Globus pallidus (tissue), 1 donor: ENCODE results near the gene TMC2.

Experiments used
- DNase-seq: peaks from one replicate; pipeline ENCODE4 v3.0.0-alpha.2; 2015; ENCODE audit warnings: low spot score

Gene TMC2

GRCh38 chr20:2626853-2627541 lies 90.6 kb downstream of the TMC2 start:
- no peak for DNase-seq

DNA sequence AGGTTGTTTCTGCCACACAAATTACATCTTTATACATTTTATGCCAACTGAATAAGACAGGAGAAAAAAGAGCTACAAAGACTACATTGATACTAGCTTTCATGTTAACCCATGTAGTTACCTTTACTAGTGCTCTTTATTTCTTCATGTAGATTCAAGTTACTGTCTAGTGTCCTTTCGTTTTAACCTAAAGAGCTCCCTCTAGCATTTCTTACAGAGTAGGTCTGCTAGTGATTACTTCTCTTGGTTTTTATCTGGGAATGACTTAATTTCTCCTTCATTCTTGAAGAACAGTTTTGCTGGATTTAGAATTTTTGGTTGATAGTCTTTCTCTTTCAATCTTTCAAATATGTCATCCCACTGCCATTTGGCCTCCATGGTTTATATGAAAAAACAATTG lies 94.9 kb downstream of the TMC2 start:
- no peak for DNase-seq

DNA sequence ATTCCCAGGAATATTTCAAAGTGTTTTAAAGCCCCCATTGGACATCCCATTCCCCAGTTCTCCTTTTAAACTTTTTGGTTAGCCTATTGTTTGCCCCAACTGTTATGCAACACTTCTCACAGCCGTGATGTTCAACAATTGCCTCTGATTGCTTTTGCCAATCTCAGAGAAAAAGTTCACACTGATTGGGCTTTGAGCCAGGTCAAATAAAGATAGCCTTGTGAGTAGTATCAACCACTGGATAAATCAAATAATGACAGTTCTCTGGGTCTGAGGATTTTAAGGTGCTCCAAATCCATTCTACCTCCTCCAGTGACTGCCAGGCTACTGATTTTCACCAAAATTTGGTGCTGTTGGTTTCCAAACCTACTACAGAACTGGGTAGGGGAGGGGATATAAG lies 97.0 kb downstream of the TMC2 start:
- DNase-seq, result no peak

- no peak for DNase-seq
Observed at GRCh38 chr20:2637246-2637645, 100.9 kb downstream of the TMC2 start.

DNA sequence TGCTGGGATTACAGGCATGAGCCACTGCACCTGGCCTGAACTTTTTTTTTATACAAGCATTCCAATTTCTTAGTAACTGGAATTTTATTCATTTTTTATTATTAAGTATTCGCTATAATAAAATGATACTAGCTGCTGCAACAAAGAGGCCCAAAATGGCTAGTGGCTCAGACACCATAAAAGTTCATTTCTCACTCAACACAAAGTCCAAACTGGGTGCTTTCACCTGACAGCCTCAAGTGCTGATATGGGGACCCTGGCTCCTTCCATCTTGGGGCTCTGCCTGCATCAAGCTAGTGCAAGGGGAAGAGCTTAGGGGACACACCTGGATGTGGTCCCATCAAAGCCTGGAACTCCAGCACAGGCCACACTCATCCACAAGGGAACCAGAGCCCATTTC lies 103.9 kb downstream of the TMC2 start:
- no peak for DNase-seq

GRCh38 chr20:2640899-2641298 lies 104.5 kb downstream of the TMC2 start:
- no peak for DNase-seq

DNA sequence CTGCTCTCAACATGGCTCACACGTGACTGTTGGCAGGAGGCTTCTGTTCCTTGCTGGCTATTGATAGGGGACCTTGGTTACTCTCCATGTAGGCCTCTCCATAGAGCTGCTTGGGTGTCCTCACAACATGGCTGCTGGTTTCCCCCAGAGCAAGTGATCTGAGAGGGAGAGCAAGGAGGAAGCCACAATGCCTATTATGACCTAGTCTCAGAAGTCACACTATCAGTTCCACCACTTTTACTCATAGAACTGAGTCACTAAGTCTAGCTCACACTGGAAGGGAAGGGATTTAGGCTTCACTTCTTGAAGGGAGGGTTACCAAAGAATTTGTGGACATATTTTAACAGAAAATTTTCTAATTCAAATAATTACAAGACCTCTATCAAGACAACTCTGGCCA lies 107.3 kb downstream of the TMC2 start:
- no peak for DNase-seq

DNA sequence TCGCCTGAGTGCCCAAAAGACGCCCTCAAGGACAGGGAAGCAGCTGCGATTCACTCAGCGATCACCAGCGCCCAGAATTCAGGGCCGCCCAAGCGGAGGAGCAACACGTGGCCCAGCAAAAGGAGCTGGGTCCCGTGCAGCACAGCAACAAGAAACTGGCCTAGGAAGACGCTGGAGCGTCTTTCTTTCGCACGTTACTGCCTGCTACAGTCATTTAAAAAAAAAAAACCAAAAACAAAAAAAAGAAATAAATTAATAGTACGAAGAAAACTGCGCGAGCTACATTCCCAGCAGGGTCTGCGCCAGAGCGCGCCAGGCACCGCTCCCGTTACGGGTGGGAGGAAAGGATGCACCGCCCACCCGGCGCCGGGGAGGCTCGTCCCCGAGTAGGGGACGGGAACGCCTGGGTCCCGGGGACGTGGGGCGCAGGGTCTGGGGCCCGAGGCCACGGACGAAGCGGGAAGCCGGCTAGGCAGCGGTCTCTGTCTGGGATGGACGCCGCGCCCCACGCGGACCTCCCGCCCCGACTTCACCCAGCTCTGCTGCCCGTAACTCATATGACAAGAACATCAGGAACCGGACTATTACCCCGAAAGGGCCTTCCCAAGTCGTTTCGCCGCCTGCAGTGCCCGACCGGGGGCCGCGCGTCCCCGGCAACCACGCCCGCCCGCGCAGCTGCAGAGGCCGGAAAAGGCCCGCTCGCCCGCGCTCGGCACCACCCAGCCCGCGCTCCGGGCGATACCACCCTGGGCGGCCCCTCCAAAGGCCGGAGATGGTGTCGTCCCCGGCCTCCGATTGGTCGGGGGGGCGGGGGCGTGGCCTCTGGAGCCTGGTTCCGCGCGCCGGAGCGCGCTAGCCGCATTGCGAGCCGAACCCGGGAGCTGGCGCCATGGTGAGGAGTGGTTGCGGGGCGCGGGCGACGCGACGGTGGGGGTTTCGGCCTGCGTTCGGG lies 115.7 kb downstream of the TMC2 start, which contains the start of gene NOP56:
Gene NOP56 (plus strand): TSS at position 861 of the 952 bp plus-strand sequence. CDS start 29 bp downstream, at position 890.
- DNase-seq, result peak; percentile 93

DNA sequence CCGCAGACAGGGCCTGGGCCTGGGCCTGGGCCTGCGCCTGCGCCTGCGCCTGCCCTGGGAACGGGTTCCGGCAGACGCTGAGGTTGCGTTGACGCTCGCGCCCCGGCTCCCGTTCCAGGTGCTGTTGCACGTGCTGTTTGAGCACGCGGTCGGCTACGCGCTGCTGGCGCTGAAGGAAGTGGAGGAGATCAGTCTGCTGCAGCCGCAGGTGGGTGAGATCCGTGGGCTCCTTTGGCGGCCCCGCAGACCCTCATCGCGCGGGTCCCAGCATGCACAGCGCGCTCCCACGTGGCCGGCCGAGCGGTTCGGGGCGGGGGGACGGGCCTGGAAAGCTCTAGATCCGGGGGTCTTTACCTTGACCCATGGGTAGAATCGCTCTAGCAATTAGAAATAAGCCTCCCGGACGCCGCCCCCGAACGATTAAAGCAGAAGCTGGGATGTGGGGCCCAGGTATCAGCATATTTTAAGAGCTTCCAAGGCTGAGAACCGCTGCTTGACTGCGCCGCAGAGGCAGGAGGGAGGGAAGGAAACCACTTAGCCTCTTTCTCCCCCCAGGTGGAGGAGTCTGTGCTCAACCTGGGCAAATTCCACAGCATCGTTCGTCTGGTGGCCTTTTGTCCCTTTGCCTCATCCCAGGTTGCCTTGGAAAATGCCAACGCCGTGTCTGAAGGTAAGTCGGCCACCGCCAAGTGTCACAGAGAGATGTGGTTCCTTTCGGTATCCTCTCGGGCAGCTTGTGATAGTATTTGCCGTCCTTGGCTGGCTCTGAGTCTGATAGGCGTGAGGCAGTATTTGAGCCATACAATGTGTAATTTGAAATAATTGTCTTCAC lies 116.6 kb downstream of the TMC2 start:
- peak; percentile 34 for DNase-seq

DNA sequence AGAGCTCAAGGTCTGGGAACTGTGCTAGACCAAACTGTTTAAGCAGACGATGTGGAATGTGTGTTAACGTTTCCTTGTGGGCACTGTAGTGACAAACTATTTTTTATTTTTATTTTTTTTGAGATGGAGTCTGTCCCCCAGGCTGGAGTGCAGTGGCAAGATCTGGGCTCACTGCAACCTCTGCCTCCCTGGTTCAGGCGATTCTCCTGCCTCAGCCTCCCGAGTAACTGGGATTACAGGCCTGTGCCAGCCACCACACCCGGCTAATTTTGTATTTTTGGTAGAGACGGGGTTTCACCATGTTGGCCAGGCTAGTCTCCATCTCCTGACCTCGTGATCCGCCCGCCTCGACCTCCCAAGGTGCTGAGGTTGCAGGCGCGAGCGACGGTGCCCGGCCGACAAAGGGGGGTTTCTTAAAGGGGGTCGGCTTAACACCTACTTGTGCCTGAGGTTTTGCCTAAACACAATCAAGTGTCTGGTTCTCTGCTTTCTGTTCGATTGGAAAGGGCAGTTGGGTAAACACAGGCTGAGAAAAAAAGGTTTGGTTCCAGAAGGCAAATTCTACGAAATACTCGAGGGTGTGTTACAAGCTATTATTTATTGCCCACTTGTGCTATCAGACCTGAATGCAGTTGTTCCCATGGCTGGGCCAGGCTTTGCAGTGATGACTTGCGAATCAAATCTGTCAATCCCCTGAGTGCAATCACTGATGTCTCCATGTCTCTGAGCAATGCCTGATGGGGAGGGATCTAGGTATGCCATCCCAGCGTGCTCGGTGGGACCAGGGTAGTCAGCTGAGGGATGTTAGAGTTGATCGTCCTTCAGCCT lies 117.4 kb downstream of the TMC2 start:
- DNase-seq, result no peak

- no peak for DNase-seq
Observed at GRCh38 chr20:2654384-2654822, 118.0 kb downstream of the TMC2 start.

GRCh38 chr20:2654831-2655230 lies 118.5 kb downstream of the TMC2 start:
- DNase-seq, result no peak

DNA sequence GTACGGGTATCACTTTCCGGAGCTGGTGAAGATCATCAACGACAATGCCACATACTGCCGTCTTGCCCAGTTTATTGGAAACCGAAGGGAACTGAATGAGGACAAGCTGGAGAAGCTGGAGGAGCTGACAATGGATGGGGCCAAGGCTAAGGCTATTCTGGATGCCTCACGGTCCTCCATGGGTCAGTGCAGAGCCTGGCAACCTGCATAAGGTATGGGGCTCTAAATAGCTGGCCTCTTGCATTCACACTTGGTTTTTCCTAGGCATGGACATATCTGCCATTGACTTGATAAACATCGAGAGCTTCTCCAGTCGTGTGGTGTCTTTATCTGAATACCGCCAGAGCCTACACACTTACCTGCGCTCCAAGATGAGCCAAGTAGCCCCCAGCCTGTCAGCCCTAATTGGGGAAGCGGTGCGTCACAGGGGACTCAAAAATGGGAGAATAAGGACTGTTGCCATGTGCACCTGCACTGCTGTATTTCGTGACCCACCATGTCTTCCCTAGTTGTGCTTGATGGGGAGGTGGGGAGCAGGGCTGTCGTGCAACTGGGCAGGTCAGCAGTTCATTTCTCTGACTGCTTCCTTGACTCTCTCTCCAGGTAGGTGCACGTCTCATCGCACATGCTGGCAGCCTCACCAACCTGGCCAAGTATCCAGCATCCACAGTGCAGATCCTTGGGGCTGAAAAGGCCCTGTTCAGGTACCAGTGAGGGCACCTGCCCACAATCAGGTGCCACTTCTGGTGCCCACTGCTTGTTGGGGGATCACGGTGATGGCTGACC lies 119.2 kb downstream of the TMC2 start:
- DNase-seq, result no peak

DNA sequence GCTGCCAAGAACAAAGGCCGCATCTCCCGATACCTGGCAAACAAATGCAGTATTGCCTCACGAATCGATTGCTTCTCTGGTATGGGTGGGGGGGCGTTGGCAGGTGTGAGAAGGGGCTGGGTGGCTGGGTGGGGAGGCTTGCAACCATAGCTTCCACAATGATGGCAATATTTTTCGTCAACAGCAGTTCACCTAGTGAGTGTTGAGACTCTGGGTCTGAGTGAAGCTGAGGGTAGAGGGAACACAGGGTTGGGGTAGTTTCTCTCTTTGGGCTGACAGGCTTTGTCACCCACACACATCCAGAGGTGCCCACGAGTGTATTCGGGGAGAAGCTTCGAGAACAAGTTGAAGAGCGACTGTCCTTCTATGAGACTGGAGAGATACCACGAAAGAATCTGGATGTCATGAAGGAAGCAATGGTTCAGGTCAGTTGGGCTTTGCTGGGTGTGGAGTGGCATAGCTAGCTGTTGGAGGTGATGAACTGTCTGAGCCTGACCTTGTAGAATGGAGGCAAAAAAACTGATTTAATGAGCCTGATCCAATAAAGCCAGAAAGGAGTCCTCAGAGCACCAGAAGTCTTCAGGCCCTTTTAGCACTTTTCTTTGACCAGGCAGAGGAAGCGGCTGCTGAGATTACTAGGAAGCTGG lies 120.2 kb downstream of the TMC2 start:
- no peak for DNase-seq

DNA sequence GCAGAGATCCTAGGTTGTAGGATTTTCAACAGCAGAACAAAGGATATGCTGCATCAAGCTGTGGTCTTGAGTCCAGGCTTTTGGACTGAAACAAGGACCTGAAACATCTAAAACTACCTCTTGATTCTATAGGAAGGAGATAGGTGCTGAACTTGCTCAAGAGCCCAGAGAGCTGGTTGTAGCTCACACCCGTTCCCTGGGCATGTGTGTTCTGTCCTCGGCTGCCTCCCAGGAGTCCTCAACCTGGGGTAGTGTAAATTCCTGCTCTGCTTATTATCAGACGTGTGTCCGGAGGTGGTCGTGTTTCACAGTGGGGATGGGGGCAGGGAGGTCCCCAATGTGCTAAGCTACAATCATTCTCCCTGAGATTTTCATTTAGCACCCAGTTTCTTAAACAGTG lies 120.9 kb downstream of the TMC2 start:
- DNase-seq, result no peak

- no peak for DNase-seq
Observed at GRCh38 chr20:2657674-2658073, 121.3 kb downstream of the TMC2 start.

- no peak for DNase-seq
Observed at GRCh38 chr20:2658414-2659354, 122.3 kb downstream of the TMC2 start.

GRCh38 chr20:2659547-2659946 lies 123.2 kb downstream of the TMC2 start:
- DNase-seq, result no peak

GRCh38 chr20:2663364-2663886 lies 127.1 kb downstream of the TMC2 start:
- no peak for DNase-seq
